PC-3 (cell line): ENCODE results near the gene AOPEP. TPM values are rescaled to one million over a fixed set of nuclear protein-coding genes. Genes with fewer than 3 reads are reported as not detected.

Experiments
- ATAC-seq: fragments of 200-7000 bp; cut with Tn5 transposase; 2 replicates; pipeline ENCODE4 v1.9.1; 2020; ENCODE audit warnings: mild to moderate bottlenecking, moderate library complexity
- BruUV-seq: library from RNA; stranded (reverse); fragments of 400-500 nt; replicated peaks from 2 replicates; lab custom pipeline; 2021; lab: Mats Ljungman, UMichigan
- CTCF ChIA-PET: fragments of 300-600 bp; sonication (Branson Sonifier 250); formaldehyde crosslinking; loops from one replicate; lab custom pipeline; 2022; ENCODE audit warnings: antibody characterized with exemption; lab: Charles Lee
- POLR2A ChIA-PET: fragments of 300-600 bp; sonication (Branson Sonifier 250); formaldehyde crosslinking; loops from one replicate; lab custom pipeline; 2022; ENCODE audit warnings: antibody characterized with exemption; ENCODE audit not compliant: unreplicated experiment; lab: Charles Lee
- DNase-seq: peaks from one replicate; pipeline ENCODE4 v3.0.0-alpha.2; 2015
- H2AFZ ChIP-seq: fragments of 300-600 bp; sonication (generic); 2 replicates; pipeline ENCODE4 v1.6.0; 2016; ENCODE audit warnings: antibody characterized with exemption, low read length
- H3F3A ChIP-seq: fragments of 300-600 bp; sonication (generic); one replicate; pipeline ENCODE4 v1.6.0; 2017; ENCODE audit warnings: antibody characterized with exemption, low read length, control low read depth, mild to moderate bottlenecking; ENCODE audit not compliant: unreplicated experiment
- H3K27ac ChIP-seq: fragments of 300-600 bp; sonication (generic); 2 replicates; pipeline ENCODE4 v1.5.1; 2016; ENCODE audit warnings: mild to moderate bottlenecking, low read length
- H3K27me3 ChIP-seq: fragments of 300-600 bp; sonication (generic); 2 replicates; pipeline ENCODE4 v1.6.1; 2016; ENCODE audit warnings: low read length, mixed read lengths
- H3K36me3 ChIP-seq: fragments of 300-600 bp; sonication (generic); 2 replicates; pipeline ENCODE4 v1.6.1; 2016; ENCODE audit warnings: low read depth, mixed run types, low read length, mixed read lengths
- H3K4me1 ChIP-seq: fragments of 300-600 bp; sonication (generic); 2 replicates; pipeline ENCODE4 v1.5.1; 2016; ENCODE audit warnings: low read length; ENCODE audit not compliant: insufficient read depth
- H3K4me2 ChIP-seq: fragments of 300-600 bp; sonication (generic); 2 replicates; pipeline ENCODE4 v1.6.0; 2016; ENCODE audit warnings: low read length
- H3K4me3 ChIP-seq: fragments of 300-600 bp; sonication (generic); 2 replicates; pipeline ENCODE4 v1.5.1; 2016; ENCODE audit warnings: mild to moderate bottlenecking, low read length, mixed read lengths
- H3K79me2 ChIP-seq: fragments of 300-600 bp; sonication (generic); 2 replicates; pipeline ENCODE4 v1.6.1; 2017; ENCODE audit warnings: low read length, mixed read lengths
- H3K9ac ChIP-seq: fragments of 300-600 bp; sonication (generic); 2 replicates; pipeline ENCODE4 v1.6.0; 2016; ENCODE audit warnings: mild to moderate bottlenecking, low read length
- H3K9me2 ChIP-seq: fragments of 300-600 bp; sonication (generic); replicated peaks from 2 replicates; pipeline ENCODE4 v1.6.1; 2016; ENCODE audit warnings: mixed run types, low read length, mixed read lengths
- H3K9me3 ChIP-seq: fragments of 300-600 bp; sonication (generic); 2 replicates; pipeline ENCODE4 v1.6.1; 2016; ENCODE audit warnings: low read length, mixed read lengths
- H4K20me1 ChIP-seq: fragments of 300-600 bp; sonication (generic); 2 replicates; pipeline ENCODE4 v1.6.1; 2016; ENCODE audit warnings: low read length, mixed read lengths
- EZH2 ChIP-seq: fragments of 300-600 bp; sonication (generic); IDR thresholded peaks from one replicate; pipeline ENCODE4 v1.6.1; 2017; ENCODE audit warnings: antibody characterized with exemption, mild to moderate bottlenecking, low read length; ENCODE audit not compliant: unreplicated experiment
- EZH2phosphoT487 ChIP-seq: fragments of 300-600 bp; sonication (generic); IDR thresholded peaks from 2 replicates; pipeline ENCODE4 v1.6.1; 2018; ENCODE audit warnings: mild to moderate bottlenecking, antibody characterized with exemption, low read length, borderline replicate concordance
- intact Hi-C: fragments of 100-400 bp; cut with micrococcal nuclease; formaldehyde crosslinking; loops from 2 replicates; pipeline ENCODE4 v1.9.0; 2023
- total RNA-seq: library from RNA; depleted of rRNA; stranded (reverse); fragments of >200 nt; gene quantifications from 2 replicates; pipeline ENCODE4 v1.2.3, GENCODE V29; 2014
- TF ChIP-seq, protein P1 (sequence below): fragments of 300-600 bp; sonication (generic); conservative IDR thresholded peaks from 2 replicates; pipeline ENCODE4 v1.5.1; 2017; ENCODE audit warnings: antibody characterized with exemption, low read depth, mild to moderate bottlenecking, low read length

AOPEP gene
- total RNA-seq, 1 experiment from 2014 or later, result 23.1 TPM

DNA sequence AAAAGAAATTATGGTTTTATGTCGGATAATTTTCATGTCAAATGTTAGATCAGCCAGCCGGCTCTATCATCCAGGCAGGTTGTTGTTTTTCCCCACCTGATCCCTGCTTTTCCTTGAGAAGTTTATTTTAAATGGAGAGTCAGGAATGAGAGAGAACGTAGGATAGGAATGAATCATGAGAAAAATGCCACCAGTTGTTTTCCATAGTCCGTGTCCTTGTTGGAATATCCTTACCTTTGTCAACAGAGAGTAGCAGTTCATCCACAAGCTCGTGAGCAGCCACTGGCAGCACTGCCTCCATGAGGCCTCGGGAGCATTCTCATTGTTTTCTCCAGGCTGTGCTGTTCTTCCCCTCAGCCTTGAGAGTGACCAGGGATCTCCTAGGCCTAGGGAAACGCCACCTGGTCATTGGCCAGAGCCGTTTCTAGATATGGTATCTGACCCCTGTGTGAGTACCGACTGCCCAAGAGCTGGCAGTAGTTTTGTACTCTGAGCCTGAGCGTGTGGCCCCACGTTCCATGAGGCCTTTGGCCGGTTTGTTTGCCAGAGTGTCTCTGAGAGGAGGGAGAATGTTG lies 297.7 kb downstream of the AOPEP start:
- Histone ChIP-seq H3K9ac (peak overlapping the region; percentile 81), H3K4me2 (peak overlapping the region; percentile 71), H3K27ac (peak overlapping the region; percentile 98), H3K4me3 (peak overlapping the region; percentile 12; the same call in 1 of the 2 replicates), H3F3A (peaks cover 12% of the 10 kb centered on the region), H2AFZ (peak overlapping the region; percentile 13; the same call in 1 of the 2 replicates), H3K79me2 (peaks cover 82% of the 10 kb centered on the region), H3K4me1 (peaks cover 45% of the 10 kb centered on the region), H3K27me3 (no peaks in the 10 kb centered on the region), H3K9me3 (no peaks in the 10 kb centered on the region), H4K20me1 (no peaks in the 10 kb centered on the region), H3K9me2 (no peaks in the 10 kb centered on the region), H3K36me3 (peaks cover 16% of the 10 kb centered on the region)
- ChIA-PET POLR2A (interaction anchor here (0.5 kb wide), 1 partner anchor 481 kb away, joined by 3 read pairs; no protein-coding TSS in a partner anchor), CTCF (no interaction called here)
- intact Hi-C loops, result no loop called here
- TF ChIP-seq, protein P1, sequence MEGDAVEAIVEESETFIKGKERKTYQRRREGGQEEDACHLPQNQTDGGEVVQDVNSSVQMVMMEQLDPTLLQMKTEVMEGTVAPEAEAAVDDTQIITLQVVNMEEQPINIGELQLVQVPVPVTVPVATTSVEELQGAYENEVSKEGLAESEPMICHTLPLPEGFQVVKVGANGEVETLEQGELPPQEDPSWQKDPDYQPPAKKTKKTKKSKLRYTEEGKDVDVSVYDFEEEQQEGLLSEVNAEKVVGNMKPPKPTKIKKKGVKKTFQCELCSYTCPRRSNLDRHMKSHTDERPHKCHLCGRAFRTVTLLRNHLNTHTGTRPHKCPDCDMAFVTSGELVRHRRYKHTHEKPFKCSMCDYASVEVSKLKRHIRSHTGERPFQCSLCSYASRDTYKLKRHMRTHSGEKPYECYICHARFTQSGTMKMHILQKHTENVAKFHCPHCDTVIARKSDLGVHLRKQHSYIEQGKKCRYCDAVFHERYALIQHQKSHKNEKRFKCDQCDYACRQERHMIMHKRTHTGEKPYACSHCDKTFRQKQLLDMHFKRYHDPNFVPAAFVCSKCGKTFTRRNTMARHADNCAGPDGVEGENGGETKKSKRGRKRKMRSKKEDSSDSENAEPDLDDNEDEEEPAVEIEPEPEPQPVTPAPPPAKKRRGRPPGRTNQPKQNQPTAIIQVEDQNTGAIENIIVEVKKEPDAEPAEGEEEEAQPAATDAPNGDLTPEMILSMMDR, result 0 out of 2 replicates have a peak, but pooled peaks have one; percentile 14
- no peak for TF ChIP-seq EZH2
- no peak for TF ChIP-seq EZH2phosphoT487
- ATAC-seq (peak; percentile 28), DNase-seq (peak; percentile 20)
- no TSS peak for BruUV-seq

DNA sequence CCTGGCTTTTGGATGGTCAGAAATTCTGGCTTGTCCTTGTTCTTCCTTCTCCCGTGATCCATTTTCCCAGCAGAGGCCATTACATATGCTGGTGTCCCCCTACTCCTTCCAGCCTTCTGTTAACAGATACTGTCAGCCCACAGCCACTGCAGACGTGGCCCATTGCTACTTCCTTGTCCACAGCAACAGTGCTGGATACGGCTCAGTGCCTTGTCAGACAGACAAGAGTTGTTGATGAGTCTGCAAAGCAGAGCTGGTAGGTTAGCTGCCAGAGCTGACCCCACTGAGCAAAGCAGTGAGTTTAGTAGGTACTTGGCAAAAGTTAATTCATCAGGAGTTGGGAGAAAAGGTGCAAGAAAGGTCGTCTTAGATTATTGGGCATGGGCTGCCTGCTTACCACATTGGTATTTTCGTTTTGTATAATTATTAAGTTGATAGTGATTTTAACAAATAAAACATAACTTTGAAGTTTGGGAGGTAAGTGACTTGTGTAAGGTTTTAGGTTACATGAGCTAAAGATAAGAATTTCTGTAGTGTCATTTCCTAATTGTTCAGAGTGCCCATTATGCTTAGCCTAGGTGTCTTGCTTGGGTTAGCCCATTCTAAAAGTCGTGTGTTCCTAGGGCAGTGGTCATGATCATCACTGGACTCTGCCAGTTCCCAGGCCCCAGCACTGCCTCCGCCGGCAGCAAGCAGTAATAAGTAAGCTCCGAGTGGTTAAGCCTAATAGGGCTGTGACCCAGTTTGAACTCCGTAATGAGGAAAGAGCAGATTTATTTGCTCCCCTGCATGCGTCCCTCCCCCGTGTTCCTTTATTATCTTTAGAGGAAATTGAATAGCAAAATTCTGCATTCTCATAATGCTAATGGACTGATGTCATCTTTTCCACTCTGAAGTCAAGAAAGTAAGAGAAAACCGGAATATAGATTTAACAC lies 299.0 kb downstream of the AOPEP start:
- Histone ChIP-seq H3K79me2 (peaks cover 82% of the 10 kb centered on the region), H3F3A (peaks cover 12% of the 10 kb centered on the region), H3K4me2 (no peak overlapping the region), H4K20me1 (no peaks in the 10 kb centered on the region), H3K9me2 (no peaks in the 10 kb centered on the region), H3K36me3 (peaks cover 4% of the 10 kb centered on the region), H3K9ac (no peak overlapping the region), H2AFZ (no peak overlapping the region), H3K9me3 (no peaks in the 10 kb centered on the region), H3K4me1 (peaks cover 38% of the 10 kb centered on the region), H3K27ac (peak overlapping the region; percentile 98; the same call in 1 of the 2 replicates), H3K27me3 (no peaks in the 10 kb centered on the region), H3K4me3 (no peak overlapping the region)
- ChIA-PET CTCF (no interaction called here), POLR2A (no interaction called here)
- intact Hi-C loops, result no loop called here
- TF ChIP-seq EZH2 (no peak), EZH2phosphoT487 (no peak)
- TF ChIP-seq, protein P1, result no peak
- no peak for ATAC-seq
- no peak for DNase-seq
- no TSS peak for BruUV-seq

DNA sequence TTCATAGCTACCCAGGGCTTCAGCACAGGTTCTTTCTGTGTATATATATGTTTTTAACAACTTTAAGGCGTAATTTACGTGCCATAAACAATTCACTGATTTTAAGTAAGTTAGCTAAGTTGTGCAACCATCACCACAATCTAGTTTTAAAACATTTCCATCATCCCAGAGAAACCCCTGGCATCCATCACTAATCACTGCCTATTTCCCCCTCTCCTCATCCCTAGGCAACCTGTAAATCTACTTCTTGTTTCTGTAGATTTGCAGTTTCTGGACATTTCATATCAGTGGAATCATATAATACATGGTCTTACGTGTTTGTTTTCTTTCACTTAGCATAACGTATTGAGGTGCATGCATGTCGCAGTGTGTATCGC lies 299.6 kb downstream of the AOPEP start:
- Histone ChIP-seq H3K4me3 (no peak overlapping the region), H3K27ac (no peak overlapping the region), H3F3A (peaks cover 12% of the 10 kb centered on the region), H3K9me2 (no peaks in the 10 kb centered on the region), H3K27me3 (no peaks in the 10 kb centered on the region), H3K79me2 (peaks cover 84% of the 10 kb centered on the region), H4K20me1 (no peaks in the 10 kb centered on the region), H3K36me3 (peaks cover 4% of the 10 kb centered on the region), H3K4me2 (no peak overlapping the region), H3K4me1 (peaks cover 38% of the 10 kb centered on the region), H2AFZ (no peak overlapping the region), H3K9ac (no peak overlapping the region), H3K9me3 (no peaks in the 10 kb centered on the region)
- ATAC-seq (no peak), DNase-seq (no peak)
- ChIA-PET POLR2A (no interaction called here), CTCF (no interaction called here)
- intact Hi-C loops, result no loop called here
- TF ChIP-seq, protein P1, result no peak
- TF ChIP-seq EZH2phosphoT487 (no peak), EZH2 (no peak)
- no TSS peak for BruUV-seq
